Stimulated activated CD4-positive, alpha-beta T cell treated with anti-CD3 and anti-CD28 coated beads, Interleukin-2, amount 100 ng/mL, for 48 hours (primary cell): ENCODE data around the gene ANKFY1.

ENCODE experiments used
- DNase-seq, 2 donors: peaks; one replicate each; pipeline ENCODE4 v3.0.0-alpha.2; 2020

ANKFY1 gene, protein sequence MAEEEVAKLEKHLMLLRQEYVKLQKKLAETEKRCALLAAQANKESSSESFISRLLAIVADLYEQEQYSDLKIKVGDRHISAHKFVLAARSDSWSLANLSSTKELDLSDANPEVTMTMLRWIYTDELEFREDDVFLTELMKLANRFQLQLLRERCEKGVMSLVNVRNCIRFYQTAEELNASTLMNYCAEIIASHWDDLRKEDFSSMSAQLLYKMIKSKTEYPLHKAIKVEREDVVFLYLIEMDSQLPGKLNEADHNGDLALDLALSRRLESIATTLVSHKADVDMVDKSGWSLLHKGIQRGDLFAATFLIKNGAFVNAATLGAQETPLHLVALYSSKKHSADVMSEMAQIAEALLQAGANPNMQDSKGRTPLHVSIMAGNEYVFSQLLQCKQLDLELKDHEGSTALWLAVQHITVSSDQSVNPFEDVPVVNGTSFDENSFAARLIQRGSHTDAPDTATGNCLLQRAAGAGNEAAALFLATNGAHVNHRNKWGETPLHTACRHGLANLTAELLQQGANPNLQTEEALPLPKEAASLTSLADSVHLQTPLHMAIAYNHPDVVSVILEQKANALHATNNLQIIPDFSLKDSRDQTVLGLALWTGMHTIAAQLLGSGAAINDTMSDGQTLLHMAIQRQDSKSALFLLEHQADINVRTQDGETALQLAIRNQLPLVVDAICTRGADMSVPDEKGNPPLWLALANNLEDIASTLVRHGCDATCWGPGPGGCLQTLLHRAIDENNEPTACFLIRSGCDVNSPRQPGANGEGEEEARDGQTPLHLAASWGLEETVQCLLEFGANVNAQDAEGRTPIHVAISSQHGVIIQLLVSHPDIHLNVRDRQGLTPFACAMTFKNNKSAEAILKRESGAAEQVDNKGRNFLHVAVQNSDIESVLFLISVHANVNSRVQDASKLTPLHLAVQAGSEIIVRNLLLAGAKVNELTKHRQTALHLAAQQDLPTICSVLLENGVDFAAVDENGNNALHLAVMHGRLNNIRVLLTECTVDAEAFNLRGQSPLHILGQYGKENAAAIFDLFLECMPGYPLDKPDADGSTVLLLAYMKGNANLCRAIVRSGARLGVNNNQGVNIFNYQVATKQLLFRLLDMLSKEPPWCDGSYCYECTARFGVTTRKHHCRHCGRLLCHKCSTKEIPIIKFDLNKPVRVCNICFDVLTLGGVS

DNA sequence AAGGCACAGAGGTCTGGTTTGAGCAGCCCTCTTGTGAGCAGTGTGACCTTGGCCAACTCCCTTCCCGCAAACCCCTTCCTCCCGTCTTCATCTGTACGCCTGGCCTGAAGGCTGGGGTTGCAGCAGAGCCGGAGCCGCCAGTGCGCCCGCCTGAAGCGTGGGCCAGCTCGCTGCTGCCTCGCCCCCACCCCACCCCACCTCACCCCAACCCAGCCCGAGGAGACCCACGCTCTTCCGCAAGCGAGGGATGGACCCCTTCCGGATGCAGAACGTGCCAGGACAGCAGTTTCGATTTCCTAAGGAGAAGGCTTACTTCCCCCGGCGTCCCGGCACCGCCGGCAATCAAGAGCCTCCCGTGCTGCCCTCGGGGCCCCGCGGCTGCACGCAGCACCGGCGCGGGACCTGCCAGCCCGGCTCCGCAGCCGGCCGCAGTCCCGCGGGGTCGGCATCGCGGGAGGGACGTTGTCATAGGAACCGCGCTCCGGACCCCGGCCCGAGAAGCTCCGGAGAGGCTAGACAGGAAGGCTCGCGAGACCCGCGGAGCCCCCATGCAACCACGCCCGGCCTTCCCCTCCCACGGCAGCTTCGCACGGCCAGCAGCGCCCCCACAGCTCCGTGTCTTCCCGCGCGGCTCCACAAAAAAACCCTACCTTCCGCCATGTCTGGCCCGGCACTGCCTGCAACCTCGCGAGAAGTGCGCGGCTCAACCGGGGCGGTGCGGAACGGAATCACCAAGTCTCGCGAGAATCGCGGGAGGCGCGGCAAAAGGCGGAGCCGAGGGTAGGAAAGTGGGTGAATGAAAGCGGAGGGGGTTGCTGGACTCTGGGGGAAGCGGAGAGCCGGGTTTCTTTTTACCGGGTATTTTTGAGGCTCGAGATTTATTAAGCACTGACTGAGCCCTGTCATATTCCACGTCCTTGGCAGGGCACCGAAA is at the start of gene ANKFY1:
ANKFY1 (minus strand) TSS at position 698 of the 934 bp plus-strand sequence; CDS start at position 660, 38 bp downstream.
- peak; percentile 97 to 99 for DNase-seq

DNA sequence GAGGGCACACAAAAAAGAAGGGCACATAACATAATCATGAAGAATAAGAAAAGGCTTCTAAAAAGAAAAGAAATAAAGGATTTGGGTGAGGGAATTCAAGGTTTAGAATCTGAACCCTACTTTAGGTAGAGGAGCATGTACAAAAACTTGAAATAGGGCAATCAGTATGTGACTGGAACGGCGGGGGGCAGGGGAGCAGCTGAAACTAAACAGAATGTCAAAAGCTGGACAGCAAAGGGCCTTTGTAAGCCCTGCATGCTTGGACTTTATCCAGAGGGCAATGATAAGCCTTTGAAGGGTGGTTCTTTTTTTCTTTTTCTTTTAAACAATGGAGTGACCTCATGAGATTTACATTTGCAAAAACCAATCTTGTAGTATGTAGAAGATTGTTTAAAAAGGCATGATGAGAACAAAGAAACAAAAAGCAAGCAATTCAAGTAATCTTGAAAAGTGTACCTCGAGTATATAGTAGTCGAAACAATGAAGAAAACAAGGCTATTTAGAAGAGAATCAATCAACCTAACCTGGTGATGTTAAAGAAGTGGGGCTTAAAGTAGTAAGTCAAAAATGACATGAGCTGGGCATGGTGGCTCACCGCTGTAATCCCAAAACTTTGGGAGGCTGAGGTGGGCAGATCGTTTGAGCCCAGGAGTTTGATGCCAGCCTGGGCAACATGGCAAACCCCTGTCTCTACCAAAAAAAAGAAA is 46.7 kb upstream of the ANKFY1 start:
- DNase-seq: no peak

DNA sequence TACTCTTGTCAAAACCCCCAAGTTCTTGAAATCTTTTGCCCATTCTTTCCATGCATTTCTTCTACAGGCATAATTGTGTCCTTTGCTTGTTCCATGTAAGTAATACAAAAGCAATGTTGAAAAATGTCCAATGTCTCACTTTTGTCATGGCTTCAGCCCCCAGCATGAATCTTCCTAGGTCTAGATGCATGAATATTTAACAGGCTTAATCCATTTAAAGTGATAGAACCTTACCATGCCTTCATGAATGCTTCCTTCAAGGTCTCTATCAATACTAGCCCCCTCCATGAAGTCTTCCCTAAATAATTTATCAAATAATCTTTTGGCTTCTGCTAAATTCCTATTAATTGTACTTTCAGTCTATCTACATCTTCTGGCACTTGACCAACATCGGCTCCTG is 46.1 kb upstream of the ANKFY1 start:
- no peak for DNase-seq

DNA sequence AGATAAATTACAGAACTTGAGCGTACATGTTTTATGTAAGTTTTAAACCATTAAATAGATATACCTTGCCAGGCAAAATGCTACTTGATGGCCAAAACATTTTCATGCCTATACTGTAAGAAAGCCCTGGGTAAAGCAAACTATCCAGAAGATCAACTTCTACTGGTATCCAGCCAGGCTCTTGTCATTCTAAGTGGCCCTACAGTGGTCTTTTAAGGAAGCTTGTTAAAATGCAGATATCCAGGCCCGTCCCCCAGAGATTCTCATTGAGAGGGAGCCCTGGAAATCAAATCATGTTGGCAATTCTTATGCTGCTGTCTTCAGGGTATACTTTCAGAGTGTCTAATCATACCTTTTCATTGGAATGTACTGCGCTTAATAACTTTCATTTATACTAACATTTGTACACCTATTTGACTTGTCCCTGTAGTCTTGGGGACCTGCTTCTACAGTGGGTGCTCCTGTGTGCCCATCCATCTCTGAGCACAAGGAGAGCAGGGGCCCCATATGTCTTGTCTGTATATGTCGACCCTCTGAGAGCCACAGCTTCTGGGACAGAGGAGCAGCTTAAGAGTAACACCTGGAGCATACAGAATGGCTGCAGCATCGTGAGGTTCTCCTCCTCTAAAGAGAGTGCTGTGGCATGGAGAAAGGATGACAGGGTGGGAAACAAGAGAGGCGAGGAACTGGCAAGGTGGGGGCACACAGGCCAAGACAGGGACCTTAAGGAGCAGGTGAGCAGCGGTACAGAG is 43.6 kb upstream of the ANKFY1 start:
- no peak for DNase-seq

DNA sequence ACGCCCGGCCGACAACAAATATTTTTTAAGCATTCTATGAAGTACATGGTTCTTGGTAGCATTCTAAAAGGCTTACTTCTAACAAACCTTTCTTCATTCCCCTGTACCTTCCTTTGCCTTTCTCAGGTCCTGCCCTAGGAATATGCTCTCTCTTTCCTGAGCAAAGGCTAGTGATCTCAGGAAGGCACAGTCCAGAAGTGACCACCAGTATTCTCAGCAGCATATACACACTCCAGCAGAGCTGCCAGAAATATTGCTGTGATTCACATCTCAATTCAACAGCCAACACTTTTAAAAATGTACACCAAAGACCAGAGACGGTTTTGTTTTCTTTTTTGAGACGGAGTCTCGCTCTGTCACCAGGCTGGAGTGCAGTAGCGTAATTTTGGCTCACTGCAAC is 41.4 kb upstream of the ANKFY1 start:
- no peak for DNase-seq

DNA sequence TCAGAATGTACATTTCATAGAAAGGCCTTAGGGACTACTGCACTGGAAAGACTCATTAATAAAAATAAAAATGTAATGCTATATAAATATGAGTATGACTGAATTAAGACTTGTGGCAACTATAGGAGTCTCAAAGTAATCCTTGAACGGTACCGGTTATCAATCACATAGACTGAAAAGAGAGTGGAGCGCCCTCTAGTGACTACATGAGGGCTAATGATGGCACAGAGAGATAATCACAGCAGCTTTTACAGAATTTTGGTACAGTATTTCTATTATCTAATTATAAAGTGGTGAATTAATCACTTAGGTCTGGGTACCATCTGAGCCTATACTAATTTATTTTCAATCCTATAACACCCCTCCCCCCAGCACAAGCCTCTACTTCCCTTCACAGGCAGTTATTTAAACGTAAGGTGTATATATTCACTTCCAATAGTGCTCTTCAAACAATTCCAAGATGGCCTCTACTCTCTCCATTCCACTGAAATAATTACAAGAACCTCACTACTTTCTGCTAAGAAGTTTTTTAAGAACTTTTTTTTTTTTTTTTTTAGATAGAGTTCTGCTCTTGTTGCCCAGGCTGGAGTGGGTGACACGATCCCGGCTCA is 40.7 kb upstream of the ANKFY1 start:
- peak; percentile 57 to 58 for DNase-seq

DNA sequence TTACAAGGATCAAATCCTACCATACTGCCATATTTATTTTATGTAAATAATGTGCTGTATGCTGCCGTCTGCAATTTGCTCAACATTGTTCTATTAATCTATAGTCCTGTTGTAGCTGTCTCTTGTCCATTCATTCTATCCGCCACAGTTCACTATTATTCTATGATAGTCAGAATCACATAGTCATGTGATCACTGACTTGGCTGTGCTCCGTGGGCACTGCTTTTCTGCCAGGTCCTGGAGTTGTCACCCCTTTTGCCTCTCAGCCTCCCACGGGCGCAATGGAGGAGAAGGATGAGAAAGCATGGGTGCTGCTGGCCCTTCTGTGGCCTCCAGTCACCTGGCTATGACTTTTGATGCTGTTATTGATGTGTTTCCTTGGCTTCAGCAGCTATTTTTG is 37.3 kb upstream of the ANKFY1 start:
- no peak for DNase-seq

DNA sequence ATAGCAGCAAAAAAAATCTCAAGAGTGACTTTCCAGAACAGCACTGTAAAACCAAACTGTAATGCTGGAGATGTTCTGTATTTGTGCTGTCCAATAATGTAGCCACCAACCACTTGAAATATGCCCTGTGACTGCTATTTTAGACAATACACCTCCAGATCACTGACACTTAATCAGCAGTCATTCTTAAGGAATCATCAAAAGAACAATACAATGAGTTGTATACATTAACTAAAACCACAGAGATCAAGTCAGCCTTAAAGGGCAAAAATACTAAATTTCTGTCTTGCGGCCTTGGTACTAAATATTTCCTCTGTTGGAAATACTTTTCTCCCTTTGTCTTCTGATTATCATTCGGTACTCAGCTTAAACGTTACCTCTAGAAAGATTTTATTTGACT is 33.6 kb upstream of the ANKFY1 start:
- no peak for DNase-seq

DNA sequence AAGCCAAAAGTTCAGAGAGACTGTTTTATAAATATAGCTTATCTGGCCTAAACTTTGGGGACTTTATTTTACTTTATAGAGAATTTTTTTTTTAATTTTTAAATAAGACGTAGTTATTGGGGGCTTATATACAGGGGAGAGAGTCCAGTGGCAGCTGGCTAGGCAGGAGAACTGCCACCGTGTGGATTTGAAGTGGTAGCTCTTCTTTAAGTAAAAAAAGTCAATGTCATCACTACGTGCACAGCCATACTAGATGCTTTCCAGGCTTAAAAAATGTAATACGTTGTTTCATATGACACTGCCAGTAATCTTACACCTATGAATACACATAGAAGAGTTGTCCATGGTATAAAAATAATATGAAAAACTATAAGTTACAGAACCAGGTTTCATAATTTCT is 31.9 kb upstream of the ANKFY1 start:
- DNase-seq: no peak

DNA sequence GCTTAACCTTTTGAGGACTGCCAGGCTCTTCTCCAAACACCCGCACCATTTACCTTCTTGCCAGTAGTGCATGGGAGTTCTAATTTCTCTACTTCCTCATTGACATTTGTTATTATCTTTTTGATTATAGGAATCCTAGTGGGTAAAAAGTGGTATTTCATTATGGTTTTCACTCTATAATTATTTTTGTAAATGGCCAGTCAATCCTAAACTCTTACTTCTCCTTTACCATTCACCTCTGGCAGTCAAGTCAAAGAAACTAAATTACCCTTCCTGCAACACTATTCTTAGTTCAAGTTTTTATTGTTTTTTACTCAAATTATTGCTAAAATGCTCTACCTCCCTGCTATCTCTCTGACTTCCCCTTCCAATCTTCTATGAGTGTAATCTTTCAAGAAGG is 29.8 kb upstream of the ANKFY1 start:
- DNase-seq: no peak

DNA sequence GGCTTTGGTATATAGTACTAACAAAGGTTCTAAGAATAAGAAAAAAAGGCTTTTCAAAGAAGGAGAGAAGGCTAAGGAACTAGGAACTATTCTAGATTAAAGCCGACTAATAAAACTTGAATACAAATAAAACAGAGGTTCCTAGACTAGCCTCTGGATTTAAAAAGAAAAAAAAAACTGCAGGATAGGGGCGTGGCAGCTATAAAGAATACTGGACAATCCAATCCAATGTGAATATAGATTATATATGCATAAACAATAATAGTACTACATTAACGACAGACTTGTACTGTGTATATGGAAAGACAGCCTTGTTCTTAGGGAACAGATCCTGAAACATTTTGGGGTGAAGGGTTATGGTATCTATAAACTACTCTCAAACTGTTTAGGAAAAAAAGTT is 23.9 kb upstream of the ANKFY1 start:
- DNase-seq: no peak

DNA sequence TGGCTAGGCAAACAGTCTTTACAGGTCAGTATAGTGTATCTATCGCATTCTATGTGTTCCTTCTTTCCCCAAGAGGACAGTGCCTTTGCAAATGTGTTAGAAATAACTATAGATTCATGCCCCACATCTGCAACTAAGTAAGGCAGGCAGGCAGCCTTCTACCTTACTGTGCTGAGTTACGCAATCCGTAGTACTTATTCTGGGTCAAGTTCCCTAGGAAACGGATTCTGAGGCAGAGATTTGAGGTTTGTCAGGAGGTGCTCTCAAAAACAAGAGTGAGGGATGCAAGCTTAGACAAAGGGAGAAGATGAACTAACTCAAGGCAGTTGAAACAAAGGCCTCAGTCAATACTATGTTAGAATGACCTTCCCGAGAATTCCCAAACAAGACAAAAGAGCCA is 12.7 kb upstream of the ANKFY1 start:
- DNase-seq: no peak

DNA sequence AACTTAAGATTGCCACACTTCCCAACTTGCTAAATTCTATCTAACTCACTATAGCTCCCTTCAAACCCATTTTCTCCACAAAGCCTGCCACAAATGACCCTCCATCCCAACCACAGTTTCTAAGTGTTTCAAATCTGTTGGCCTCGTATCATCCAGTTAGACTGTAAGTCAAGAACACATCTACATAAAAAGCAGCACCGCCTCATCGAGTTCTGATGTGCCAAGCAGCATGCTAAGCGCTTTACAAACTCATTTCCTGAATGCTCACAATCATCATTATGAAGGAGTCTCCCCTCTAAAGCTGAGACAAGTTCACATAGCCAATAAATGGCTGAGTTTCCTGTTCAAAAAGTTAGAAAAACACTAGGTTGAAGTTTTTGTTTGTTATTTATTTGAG is 9.2 kb upstream of the ANKFY1 start:
- no peak for DNase-seq

DNA sequence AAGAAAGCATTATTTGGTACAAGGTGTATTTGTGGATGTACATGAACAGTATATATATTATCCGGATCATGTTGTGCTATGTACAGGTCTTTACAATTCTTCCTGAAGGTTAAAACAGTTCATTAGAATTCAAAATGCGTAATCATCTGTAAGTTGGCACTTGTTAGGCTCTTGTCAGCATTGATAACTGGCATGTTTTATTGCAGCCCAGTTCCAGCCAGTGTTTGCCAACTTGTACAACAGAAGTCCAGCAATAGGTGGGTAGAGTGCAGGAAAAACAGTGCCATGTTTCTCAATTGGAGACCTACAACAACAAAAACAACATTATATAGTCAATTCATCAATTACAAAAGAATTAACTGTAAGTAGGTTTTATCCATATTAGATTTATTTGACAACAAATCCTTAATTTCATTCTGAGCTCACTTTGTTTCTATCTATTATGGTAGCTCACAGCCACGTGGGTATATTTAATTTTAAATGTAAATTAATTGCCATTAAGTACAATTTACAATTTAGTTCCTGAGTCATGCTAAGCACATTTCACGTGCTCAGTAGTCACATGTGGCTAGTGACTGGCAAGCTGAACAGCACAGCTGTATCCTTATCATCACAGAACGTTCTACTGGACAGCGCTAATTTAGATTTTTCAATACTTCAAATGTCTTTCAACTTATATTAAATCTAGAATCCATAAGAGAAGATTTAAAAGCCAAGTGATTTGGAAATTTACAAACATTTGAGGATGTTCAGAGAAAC is 8.6 kb upstream of the ANKFY1 start:
- no peak for DNase-seq

DNA sequence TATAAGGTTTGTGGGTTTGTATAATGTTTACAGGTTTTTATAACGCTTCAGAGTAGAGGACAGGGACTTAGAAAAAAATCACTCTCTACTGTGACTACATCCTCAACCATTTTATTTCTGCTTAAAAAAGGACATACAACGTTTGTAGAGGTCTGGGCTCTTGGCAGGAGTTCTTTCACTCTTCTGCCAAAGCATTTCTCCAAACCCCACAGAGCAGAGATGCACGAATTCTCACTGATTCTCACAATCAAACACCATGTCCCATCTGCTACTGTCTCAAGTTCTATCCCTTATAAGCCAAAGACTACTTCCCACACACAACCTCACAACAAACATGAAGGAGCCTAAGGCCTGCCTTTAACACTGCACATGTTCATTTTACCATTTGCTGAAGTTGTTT is 7.0 kb upstream of the ANKFY1 start:
- no peak for DNase-seq

DNA sequence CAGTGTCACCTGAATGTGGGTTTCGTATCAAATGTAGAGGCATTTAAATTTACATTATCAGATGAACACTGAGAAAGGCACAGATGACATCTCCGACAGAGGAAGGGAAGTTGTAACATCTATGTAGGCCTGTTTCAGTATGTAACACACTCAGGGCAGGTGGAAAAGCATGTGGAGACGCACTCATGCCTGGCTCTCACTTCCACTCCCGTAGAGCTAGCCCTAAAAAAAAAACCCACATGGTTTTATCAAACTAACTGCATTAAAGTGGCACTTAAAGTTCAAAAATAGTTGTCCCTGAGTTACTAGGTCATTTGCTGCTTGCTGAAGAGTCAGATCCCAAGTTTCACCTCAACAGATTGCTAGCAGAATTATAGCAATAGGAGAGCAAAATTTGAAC is 6.1 kb upstream of the ANKFY1 start:
- DNase-seq: no peak

DNA sequence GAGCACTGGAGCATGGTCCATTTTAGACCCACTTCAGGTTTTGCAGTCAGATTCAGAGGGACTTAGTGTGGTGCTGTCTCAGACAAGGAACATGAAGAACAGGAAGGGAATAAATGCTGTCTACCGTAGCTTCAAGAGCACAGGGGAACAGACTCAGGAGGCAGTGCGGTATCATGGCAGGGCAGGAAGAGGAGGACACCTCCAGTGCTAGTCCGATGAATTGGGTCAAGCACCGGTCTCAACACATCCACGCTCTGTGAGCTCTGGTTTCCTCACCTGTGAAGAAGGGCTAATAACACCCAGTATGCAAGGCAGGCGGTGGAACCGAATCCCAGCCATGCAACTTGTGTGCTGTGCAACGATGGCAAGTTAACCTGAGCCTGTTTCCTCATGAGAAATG is 3.6 kb upstream of the ANKFY1 start:
- no peak for DNase-seq

DNA sequence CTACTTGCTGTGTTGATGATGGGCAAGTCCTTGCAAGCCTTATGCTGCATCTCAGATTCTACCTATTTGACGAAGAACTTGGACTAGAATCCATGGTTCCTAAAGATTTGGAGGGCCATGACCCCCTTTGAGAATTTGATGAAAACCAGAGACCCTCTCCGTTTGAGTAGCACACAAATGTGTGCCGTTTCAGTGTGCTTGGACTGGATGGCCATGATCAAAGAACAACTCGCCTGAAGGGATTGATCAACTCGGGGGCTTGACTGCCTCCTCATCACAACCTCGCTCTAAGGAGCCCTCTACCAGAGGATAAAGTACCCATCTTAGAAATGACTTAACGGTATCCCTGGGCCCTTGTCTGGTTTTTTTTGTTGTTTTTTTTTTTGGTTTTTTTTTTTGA is 2.8 kb upstream of the ANKFY1 start:
- DNase-seq: no peak

DNA sequence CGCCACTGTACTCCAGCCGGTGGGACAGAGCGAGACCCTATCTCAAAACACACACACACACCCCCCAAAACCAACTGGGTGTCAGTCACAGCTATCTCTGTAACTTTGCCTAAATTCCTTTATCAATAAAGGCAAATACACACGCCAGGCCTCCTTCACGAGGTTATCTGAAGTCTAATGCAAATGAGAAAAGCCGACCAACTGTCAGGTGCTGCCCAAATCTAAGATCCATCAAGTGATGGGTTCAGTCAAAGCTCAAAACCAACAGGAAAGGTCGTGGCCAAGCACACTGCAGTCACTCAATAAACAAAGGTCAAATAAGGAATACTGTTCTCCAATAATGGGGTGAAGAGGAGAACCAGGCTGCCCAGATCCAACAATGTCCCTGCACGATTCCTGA is 1.1 kb downstream of the ANKFY1 start:
- DNase-seq: no peak

DNA sequence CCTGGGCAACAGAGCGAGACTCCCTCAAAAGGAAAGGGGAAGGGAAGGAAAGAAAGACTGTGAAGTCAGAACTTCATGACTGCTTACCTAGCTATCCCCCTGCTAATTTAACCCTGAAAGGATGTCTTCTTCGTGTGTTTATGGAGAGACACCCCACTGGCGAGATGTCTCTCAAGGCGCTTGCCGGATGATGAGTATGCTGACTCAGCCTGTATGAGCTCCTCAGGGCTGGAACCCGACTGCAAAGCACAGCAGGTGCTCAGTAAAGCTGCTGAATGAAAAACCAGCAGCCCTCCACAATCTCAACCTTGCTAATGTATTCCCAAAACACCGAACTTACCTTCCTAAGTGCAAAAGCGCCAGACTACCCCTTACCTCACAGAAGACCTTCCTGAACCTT is 2.3 kb downstream of the ANKFY1 start:
- DNase-seq: no peak
